PC-9 (cell line): ENCODE measurements around the gene YPEL1.

Experiments used
- EZH2 ChIP-seq: fragments of 200-600 bp; sonication (generic); IDR thresholded peaks from 2 replicates; pipeline ENCODE4 v1.8.0; 2017; ENCODE audit warnings: antibody characterized with exemption, low read depth
- TF ChIP-seq, protein P1 (sequence below): fragments of 200-600 bp; sonication (generic); conservative IDR thresholded peaks from 2 replicates; pipeline ENCODE4 v1.6.1; 2017; ENCODE audit warnings: mixed run types, antibody characterized with exemption, mild to moderate bottlenecking, moderate library complexity

DNA sequence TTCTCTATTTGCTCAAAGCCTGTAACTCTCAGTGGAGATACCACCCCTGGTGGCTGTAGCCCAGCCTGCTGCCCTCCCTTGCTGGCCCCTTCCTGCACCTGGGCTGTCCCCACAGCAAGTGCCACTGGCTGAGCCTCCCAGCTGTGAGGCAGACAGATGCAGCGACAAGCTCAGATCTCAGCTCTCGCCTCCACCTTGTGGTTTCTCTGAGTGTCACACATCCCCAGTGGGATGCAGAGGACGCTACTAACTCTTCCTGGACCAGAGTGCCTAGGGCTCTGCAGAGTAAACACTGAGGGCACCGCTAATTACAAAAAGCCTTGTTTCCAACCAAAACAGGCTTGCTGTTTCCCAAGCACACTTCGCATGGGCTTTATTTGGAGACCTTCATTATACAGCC, 8.9 kb downstream of the YPEL1 start:
- TF ChIP-seq, protein P1, sequence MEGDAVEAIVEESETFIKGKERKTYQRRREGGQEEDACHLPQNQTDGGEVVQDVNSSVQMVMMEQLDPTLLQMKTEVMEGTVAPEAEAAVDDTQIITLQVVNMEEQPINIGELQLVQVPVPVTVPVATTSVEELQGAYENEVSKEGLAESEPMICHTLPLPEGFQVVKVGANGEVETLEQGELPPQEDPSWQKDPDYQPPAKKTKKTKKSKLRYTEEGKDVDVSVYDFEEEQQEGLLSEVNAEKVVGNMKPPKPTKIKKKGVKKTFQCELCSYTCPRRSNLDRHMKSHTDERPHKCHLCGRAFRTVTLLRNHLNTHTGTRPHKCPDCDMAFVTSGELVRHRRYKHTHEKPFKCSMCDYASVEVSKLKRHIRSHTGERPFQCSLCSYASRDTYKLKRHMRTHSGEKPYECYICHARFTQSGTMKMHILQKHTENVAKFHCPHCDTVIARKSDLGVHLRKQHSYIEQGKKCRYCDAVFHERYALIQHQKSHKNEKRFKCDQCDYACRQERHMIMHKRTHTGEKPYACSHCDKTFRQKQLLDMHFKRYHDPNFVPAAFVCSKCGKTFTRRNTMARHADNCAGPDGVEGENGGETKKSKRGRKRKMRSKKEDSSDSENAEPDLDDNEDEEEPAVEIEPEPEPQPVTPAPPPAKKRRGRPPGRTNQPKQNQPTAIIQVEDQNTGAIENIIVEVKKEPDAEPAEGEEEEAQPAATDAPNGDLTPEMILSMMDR, result peak; percentile 43; the same call in 1 of the 2 replicates
- TF ChIP-seq EZH2, result no peak
